Measurements from ENCODE around the gene JARID2. TPM values are rescaled to one million over a fixed set of nuclear protein-coding genes. Genes with fewer than 3 reads are reported as not detected.

Gene JARID2
- total RNA-seq, 2 donors from 2014 or later, result 3.6 to 4.6 TPM

DNA sequence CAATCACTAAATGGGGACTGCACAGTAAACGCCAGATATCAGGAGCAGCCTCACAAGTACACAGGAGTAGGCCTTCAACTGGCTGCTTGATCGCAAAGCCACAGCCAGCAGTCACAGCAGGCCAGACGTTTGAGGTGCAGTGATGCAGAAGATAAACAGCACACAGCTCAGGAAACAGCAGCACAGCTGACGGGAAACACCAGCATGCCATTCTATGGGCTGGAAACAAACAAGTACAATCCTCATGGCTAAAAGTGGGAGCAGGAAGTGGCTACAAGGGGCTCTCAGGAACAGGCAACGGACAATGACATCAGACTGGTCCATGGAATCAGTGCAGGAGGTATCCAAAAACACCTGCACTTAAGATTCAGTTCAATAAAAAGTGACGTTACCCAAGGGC, 305.9 kb downstream of the JARID2 start:
- H3K27me3 ChIP-seq, result no peaks in the 10 kb centered on the region
- no peak for TF ChIP-seq POLR2A (IDR thresholded peaks at IDR 0.05)
- TF ChIP-seq, protein P1, sequence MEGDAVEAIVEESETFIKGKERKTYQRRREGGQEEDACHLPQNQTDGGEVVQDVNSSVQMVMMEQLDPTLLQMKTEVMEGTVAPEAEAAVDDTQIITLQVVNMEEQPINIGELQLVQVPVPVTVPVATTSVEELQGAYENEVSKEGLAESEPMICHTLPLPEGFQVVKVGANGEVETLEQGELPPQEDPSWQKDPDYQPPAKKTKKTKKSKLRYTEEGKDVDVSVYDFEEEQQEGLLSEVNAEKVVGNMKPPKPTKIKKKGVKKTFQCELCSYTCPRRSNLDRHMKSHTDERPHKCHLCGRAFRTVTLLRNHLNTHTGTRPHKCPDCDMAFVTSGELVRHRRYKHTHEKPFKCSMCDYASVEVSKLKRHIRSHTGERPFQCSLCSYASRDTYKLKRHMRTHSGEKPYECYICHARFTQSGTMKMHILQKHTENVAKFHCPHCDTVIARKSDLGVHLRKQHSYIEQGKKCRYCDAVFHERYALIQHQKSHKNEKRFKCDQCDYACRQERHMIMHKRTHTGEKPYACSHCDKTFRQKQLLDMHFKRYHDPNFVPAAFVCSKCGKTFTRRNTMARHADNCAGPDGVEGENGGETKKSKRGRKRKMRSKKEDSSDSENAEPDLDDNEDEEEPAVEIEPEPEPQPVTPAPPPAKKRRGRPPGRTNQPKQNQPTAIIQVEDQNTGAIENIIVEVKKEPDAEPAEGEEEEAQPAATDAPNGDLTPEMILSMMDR (IDR thresholded peaks at IDR 0.05), result no peak
- intact Hi-C loops (cut with DNase I), result no loop called here
- H3K27ac ChIP-seq, result peak overlapping the region in 1 of 4 donors; percentile 10
- WGBS, 2 donors, result 50 to 60% methylated on average over 6 of the region's 6 CpGs
- ATAC-seq (peak; percentile 53), DNase-seq (peak in 3 of 4 donors; percentile 21 to 29 (median 24))
- H3K9me3 ChIP-seq, result no peaks in the 10 kb centered on the region
- no peak overlapping the region for H3K4me3 ChIP-seq
- H3K4me1 ChIP-seq, result peaks cover 5% of the 10 kb centered on the region
- H3K36me3 ChIP-seq (replicated peaks in 1 of 2; ENCODE audit: insufficient read depth in 1 of 2, low read depth in 2 of 2), result no peaks in the 10 kb centered on the region

DNA sequence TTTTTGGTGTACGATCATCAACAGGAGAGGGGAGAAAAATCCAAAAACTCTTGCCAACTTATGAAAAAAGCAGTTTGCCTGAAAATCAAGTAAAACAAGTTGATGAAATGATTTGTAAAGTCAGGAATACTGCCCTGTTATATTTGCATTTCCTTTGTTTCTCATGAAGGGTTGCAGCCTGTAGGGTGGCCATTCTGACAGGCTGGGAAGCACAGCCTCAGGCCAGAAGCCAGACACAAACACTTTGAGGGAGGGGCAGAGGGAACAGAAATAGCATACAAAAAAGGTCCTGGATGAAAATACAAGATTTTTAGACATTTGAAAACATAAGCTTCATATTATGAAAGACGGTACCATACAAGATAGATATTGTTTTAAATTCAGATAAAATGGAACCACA, 307.2 kb downstream of the JARID2 start:
- DNase-seq, result no peak
- no peak for ATAC-seq
- Histone ChIP-seq H3K4me1 (peaks cover 5% of the 10 kb centered on the region), H3K27ac (no peak overlapping the region), H3K4me3 (no peak overlapping the region), H3K36me3 (replicated peaks in 1 of 2; ENCODE audit: insufficient read depth in 1 of 2, low read depth in 2 of 2) (no peaks in the 10 kb centered on the region), H3K27me3 (no peaks in the 10 kb centered on the region), H3K9me3 (no peaks in the 10 kb centered on the region)
- intact Hi-C loops (cut with DNase I), result no loop called here
- WGBS, 2 donors, result 93 to 96% methylated on average over 2 of the region's 2 CpGs
- TF ChIP-seq POLR2A (IDR thresholded peaks at IDR 0.05), result no peak
- TF ChIP-seq, protein P1 (IDR thresholded peaks at IDR 0.05), result no peak

DNA sequence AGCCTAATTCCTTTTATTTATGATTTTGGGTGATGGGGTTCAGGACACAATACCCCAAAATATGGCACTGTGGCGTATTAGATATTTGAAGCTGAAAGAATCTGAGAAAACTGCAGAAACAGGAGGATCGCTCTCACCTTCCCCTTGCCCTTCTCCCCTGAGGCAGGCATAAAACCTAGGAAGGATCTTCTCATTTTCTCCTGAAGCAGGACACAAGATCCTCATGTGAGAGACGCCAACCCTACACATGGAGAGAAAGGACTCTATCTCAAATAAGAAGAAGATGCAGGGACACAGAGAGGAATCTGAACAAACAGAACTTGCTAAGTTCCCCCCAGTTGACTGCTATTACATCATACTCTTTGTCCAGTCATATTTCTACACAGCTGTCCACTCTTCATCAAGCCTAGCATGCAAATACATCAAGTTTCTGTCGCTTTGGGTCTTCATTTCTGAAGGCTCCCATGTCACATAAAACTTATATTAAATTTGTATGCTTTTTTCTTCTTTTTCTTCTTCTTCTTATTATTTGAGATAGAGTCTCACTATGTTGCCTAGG, 307.9 kb downstream of the JARID2 start:
- no peak overlapping the region for H3K4me3 ChIP-seq
- H3K36me3 ChIP-seq (replicated peaks in 1 of 2; ENCODE audit: insufficient read depth in 1 of 2, low read depth in 2 of 2), result no peaks in the 10 kb centered on the region
- no peaks in the 10 kb centered on the region for H3K27me3 ChIP-seq
- WGBS, 2 donors, result 86 to 98% methylated on average over 4 of the region's 4 CpGs
- no peaks in the 10 kb centered on the region for H3K9me3 ChIP-seq
- DNase-seq, result no peak
- intact Hi-C loops (cut with DNase I), result no loop called here
- peaks cover 5% of the 10 kb centered on the region for H3K4me1 ChIP-seq
- no peak for ATAC-seq
- H3K27ac ChIP-seq, result no peak overlapping the region
- TF ChIP-seq POLR2A (IDR thresholded peaks at IDR 0.05), result no peak
- TF ChIP-seq, protein P1 (IDR thresholded peaks at IDR 0.05), result no peak

DNA sequence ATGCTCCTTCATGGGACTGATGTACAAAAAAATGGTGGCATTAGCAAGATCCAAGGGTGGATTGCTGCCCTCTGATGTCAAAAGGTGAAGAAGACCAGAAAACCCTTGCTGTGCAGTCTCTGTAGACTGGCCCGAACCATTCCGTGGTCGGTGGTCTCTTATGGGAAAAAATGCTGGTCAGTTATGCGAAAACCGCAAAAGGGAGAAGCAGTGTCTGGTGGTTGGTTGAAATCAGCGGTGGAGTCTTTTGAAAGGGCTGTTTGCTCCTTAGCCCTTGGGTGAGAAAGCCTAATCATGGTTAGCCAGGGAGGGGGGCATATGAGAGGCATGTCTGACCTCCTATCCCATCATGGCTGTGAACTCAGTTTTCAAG, 308.8 kb downstream of the JARID2 start:
- DNase-seq (no peak), ATAC-seq (no peak)
- Histone ChIP-seq H3K27me3 (no peaks in the 10 kb centered on the region), H3K36me3 (replicated peaks in 1 of 2; ENCODE audit: insufficient read depth in 1 of 2, low read depth in 2 of 2) (no peaks in the 10 kb centered on the region), H3K4me3 (no peak overlapping the region), H3K9me3 (no peaks in the 10 kb centered on the region), H3K4me1 (peaks cover 5% of the 10 kb centered on the region), H3K27ac (no peak overlapping the region)
- intact Hi-C loops (cut with DNase I), result no loop called here
- TF ChIP-seq POLR2A (IDR thresholded peaks at IDR 0.05), result no peak
- TF ChIP-seq, protein P1 (IDR thresholded peaks at IDR 0.05), result no peak
- 93 to 96% methylated on average over 6 of the region's 6 CpGs for WGBS, 2 donors
